H1 (cell line): Measurements from ENCODE around the gene OGFRL1. TPM values are rescaled to one million over a fixed set of nuclear protein-coding genes. Genes with fewer than 3 reads are reported as not detected.

ENCODE experiments used
- CTCF ChIA-PET: fragments of 300-600 bp; sonication (Branson Sonifier 250); formaldehyde crosslinking; loops from one replicate; lab custom pipeline; 2021; ENCODE audit not compliant: partially characterized antibody; lab: Charles Lee
- POLR2A ChIA-PET: fragments of 300-600 bp; sonication (Branson Sonifier 250); formaldehyde crosslinking; loops from one replicate; lab custom pipeline; 2021; ENCODE audit warnings: inconsistent platforms; ENCODE audit not compliant: partially characterized antibody; lab: Charles Lee
- DNase-seq, 2 experiments: peaks; one replicate each; pipeline versions ENCODE4 v3.0.0 to v3.0.0-alpha.2; 2010 to 2022; ENCODE audit warnings: low spot score in 2 of 2, low read depth in 1 of 2, mixed read lengths in 1 of 2
- FAIRE-seq: peaks from 2 replicates; lab custom pipeline; 2011; peaks lifted over from hg19 to GRCh38; lab: Jason Lieb, UNC
- H2AFZ ChIP-seq: 2 replicates; pipeline ENCODE4 v1.8.1; 2012; ENCODE audit warnings: low read length, inconsistent platforms
- H2AK5ac ChIP-seq: 2 replicates; pipeline ENCODE4 v1.6.1; 2013; ENCODE audit warnings: low read depth, low read length
- H2BK120ac ChIP-seq: replicated peaks from 2 replicates; pipeline ENCODE3; 2013; ENCODE audit warnings: low read depth, low read length, inconsistent platforms
- H2BK12ac ChIP-seq: 2 replicates; pipeline ENCODE4 v1.6.1; 2013; ENCODE audit warnings: low read depth, low read length
- H2BK15ac ChIP-seq: 2 replicates; pipeline ENCODE4 v1.6.1; 2013; ENCODE audit warnings: low read length
- H2BK20ac ChIP-seq: 2 replicates; pipeline ENCODE4 v1.6.1; 2013; ENCODE audit warnings: low read length
- H2BK5ac ChIP-seq: 2 replicates; pipeline ENCODE4 v1.6.1; 2013; ENCODE audit warnings: low read depth, low read length
- H3K14ac ChIP-seq: 2 replicates; pipeline ENCODE4 v1.6.1; 2013; ENCODE audit warnings: inconsistent platforms; ENCODE audit not compliant: insufficient read length
- H3K18ac ChIP-seq: 2 replicates; pipeline ENCODE4 v1.6.1; 2013; ENCODE audit warnings: low read length; ENCODE audit errors: extremely low read depth
- H3K23ac ChIP-seq: 2 replicates; pipeline ENCODE4 v1.6.1; 2013; ENCODE audit warnings: inconsistent platforms; ENCODE audit not compliant: insufficient read length
- H3K23me2 ChIP-seq: 2 replicates; pipeline ENCODE4 v1.6.1; 2013; ENCODE audit warnings: low read depth, low read length
- H3K27ac ChIP-seq: 2 replicates; pipeline ENCODE4 v1.6.1; 2011; ENCODE audit warnings: low read depth, low read length, inconsistent platforms
- H3K27me3 ChIP-seq, 4 experiments: replicated peaks in 1 of 4; 1 replicate in 1 of 4; 2 replicates in 3 of 4; pipeline versions ENCODE4 v1.6.1 to v1.8.1; 2011 to 2013; ENCODE audit warnings: low read length in 3 of 4, mild to moderate bottlenecking in 3 of 4, inconsistent platforms in 2 of 4, mixed read lengths in 2 of 4, moderate library complexity in 1 of 4; ENCODE audit not compliant: control insufficient read depth in 3 of 4, insufficient read depth in 3 of 4; ENCODE audit errors: extremely low read depth in 1 of 4
- H3K36me3 ChIP-seq, 4 experiments: 2 replicates each; pipeline versions ENCODE4 v1.6.1 to v1.8.1; 2011 to 2013; ENCODE audit warnings: mild to moderate bottlenecking in 4 of 4, low read length in 3 of 4, moderate library complexity in 2 of 4, control low read depth in 1 of 4, inconsistent platforms in 1 of 4; ENCODE audit not compliant: insufficient read depth in 4 of 4, control insufficient read depth in 2 of 4
- H3K4ac ChIP-seq: replicated peaks from 2 replicates; pipeline ENCODE3; 2013; ENCODE audit warnings: low read length, low read depth, mixed read lengths, inconsistent platforms; ENCODE audit not compliant: insufficient read length
- H3K4me1 ChIP-seq, 4 experiments: replicated peaks in 1 of 4; 1 replicate in 1 of 4; 2 replicates in 3 of 4; pipeline versions ENCODE4 v1.6.1 to v1.8.1; 2011 to 2013; ENCODE audit warnings: low read length in 3 of 4, inconsistent platforms in 2 of 4, mixed read lengths in 1 of 4; ENCODE audit not compliant: insufficient read depth in 4 of 4, control insufficient read depth in 3 of 4
- H3K4me2 ChIP-seq, 2 experiments: 2 replicates each; pipeline versions ENCODE4 v1.6.1 to v1.8.1; 2011 to 2013; ENCODE audit warnings: low read depth in 2 of 2, low read length in 2 of 2, control low read depth in 1 of 2, inconsistent platforms in 1 of 2, mild to moderate bottlenecking in 1 of 2; ENCODE audit not compliant: insufficient read depth in 1 of 2
- H3K4me3 ChIP-seq, 4 experiments: fragments of 200-600, 300-600 bp in 1 of 4; sonication (generic), shearing (Covaris generic), sonication (Bioruptor Twin) in 1 of 4; 2 replicates each; pipeline versions ENCODE4 v1.5.1 to v1.8.1; 2011 to 2016; ENCODE audit warnings: low read length in 4 of 4, low read depth in 3 of 4, control low read depth in 2 of 4, inconsistent platforms in 2 of 4, mild to moderate bottlenecking in 2 of 4, mixed read lengths in 1 of 4, moderate library complexity in 1 of 4; ENCODE audit not compliant: insufficient read depth in 2 of 4; ENCODE audit errors: extremely low read depth in 1 of 4
- H3K56ac ChIP-seq: replicated peaks from 2 replicates; pipeline ENCODE3; 2013; ENCODE audit warnings: low read depth, mild to moderate bottlenecking, mixed read lengths, low read length, inconsistent platforms; ENCODE audit not compliant: insufficient read length
- H3K79me1 ChIP-seq: 2 replicates; pipeline ENCODE4 v1.6.1; 2013; ENCODE audit warnings: low read depth, low read length, control low read depth
- H3K79me2 ChIP-seq, 2 experiments: 2 replicates each; pipeline versions ENCODE4 v1.6.1 to v1.8.1; 2012 to 2013; ENCODE audit warnings: low read length in 2 of 2, mild to moderate bottlenecking in 2 of 2, inconsistent platforms in 1 of 2; ENCODE audit not compliant: insufficient read depth in 2 of 2, control insufficient read depth in 1 of 2
- H3K9ac ChIP-seq, 4 experiments: replicated peaks in 1 of 4; 1 replicate in 1 of 4; 2 replicates in 3 of 4; pipeline versions ENCODE4 v1.6.1 to v1.8.1; 2011 to 2013; ENCODE audit warnings: low read depth in 3 of 4, low read length in 3 of 4, control low read depth in 2 of 4, mild to moderate bottlenecking in 2 of 4, moderate library complexity in 2 of 4, inconsistent platforms in 1 of 4; ENCODE audit errors: extremely low read depth in 1 of 4
- H3K9me3 ChIP-seq, 2 experiments: 2 replicates each; pipeline versions ENCODE4 v1.6.1 to v1.8.1; 2012 to 2013; ENCODE audit warnings: mild to moderate bottlenecking in 2 of 2, moderate library complexity in 2 of 2, control low read depth in 1 of 2, inconsistent platforms in 1 of 2, low read depth in 1 of 2, low read length in 1 of 2, mixed read lengths in 1 of 2; ENCODE audit not compliant: insufficient read depth in 2 of 2
- H4K20me1 ChIP-seq, 2 experiments: replicated peaks in 1 of 2; 2 replicates each; pipeline versions ENCODE3 to v1.8.1; 2011 to 2013; ENCODE audit warnings: inconsistent platforms in 2 of 2, low read length in 2 of 2, mild to moderate bottlenecking in 1 of 2; ENCODE audit not compliant: insufficient read depth in 2 of 2, control insufficient read depth in 1 of 2
- H4K5ac ChIP-seq: 2 replicates; pipeline ENCODE4 v1.6.1; 2013; ENCODE audit warnings: low read length, low read depth, mixed read lengths, inconsistent platforms; ENCODE audit not compliant: insufficient read length
- H4K8ac ChIP-seq: 2 replicates; pipeline ENCODE4 v1.8.0; 2013; ENCODE audit warnings: mild to moderate bottlenecking, moderate library complexity, low read length, inconsistent platforms; ENCODE audit not compliant: insufficient read depth; ENCODE audit errors: extremely low read depth
- H4K91ac ChIP-seq: replicated peaks from 2 replicates; pipeline ENCODE3; 2013; ENCODE audit warnings: low read length, mixed read lengths, inconsistent platforms; ENCODE audit not compliant: insufficient read length
- ASH2L ChIP-seq: fragments of 200-600, 300-600 bp; sonication (generic); IDR thresholded peaks from one replicate; pipeline ENCODE4 v1.7.1; 2017; ENCODE audit warnings: low read length
- E2F6 ChIP-seq: IDR thresholded peaks from 2 replicates; pipeline ENCODE4 v1.6.1; 2012; ENCODE audit warnings: inconsistent platforms
- SP1 ChIP-seq: IDR thresholded peaks from 2 replicates; pipeline ENCODE4 v1.6.1; 2011; ENCODE audit warnings: low read depth, low read length
- WGBS, 2 experiments: shearing (Covaris generic) in 1 of 2; methylation state at CpG; one replicate each; pipeline versions ENCODE4 v1.1.6 to v1.1.7; 2013 to 2015; ENCODE audit warnings: low lambda C conversion rate in 2 of 2, mixed read lengths in 2 of 2, inconsistent platforms in 1 of 2, low coverage in 1 of 2, missing lambda C conversion rate in 1 of 2; ENCODE audit not compliant: insufficient replicate concordance in 2 of 2, insufficient coverage in 1 of 2, insufficient read length in 1 of 2; ENCODE audit errors: extremely low coverage in 1 of 2, missing lambda C conversion rate in 1 of 2; 5-methylcytosine and 5-hydroxymethylcytosine counted together
- polyA plus RNA-seq, 7 experiments: library from polyadenylated mRNA; depleted of rRNA in 3 of 7; stranded (reverse) in 5 of 7; unstranded in 2 of 7; fragments of >200 nt in 5 of 7; fragments of 200-250 nt in 2 of 7; gene quantifications; 1 replicate in 5 of 7; 2 replicates in 1 of 7; 4 replicates in 1 of 7; pipeline versions ENCODE4 v1.2.1 to v1.2.3, GENCODE V29; 2011 to 2013; ENCODE audit warnings: missing spikeins in 2 of 7, mixed read lengths in 2 of 7
- total RNA-seq: library from RNA; stranded (reverse); fragmentation: NEBNext Ultra II Directional; extraction: Animal tissue kit (Norgen Biotek cat#: 25700); gene quantifications from 2 replicates; pipeline ENCODE4 v1.2.1, GENCODE V29; 2021

The OGFRL1 gene
- total and polyA plus RNA-seq, 2 of the 8 experiments (the other 6 are each of a cell fraction or from before 2014, with no cell fraction given): 1.1 to 9.0 TPM

DNA sequence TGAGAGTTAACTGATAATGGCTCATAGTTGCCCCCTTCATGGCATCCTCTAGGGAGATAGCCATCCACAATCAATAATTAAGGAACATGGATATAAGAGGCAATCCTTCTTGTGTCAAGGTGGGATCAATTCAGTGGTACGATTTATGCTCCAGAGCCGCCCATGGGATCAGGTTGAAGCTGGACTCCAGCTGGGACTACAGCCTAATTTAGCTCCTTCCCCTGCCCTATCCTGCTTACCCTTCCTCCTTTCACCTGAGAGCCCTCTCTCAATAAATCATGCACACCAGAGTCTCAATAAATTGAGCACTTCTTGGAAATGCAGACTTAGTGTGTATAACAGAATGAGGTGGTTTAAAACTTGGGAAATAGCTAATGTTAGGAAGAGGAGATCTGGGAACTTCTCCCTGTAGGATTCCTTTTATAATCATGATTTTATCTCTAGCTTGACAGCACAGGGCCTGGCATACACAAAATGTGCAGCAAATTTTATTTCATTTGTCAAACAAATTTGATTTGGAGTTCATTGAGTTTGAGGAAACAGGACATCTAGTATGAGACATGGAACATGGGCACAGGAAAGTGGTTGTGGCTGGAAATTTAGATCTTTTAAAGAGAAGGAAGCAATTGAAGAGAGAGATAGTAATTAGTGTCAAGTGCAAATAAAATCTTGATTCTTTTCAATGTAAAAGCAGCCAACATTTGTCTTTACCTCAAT, 28.6 kb upstream of the OGFRL1 start:
- POLR2A ChIA-PET: no interaction called here
- H3K4me3 ChIP-seq: no peak overlapping the region
- no peak overlapping the region for H3K27ac ChIP-seq
- H4K20me1 ChIP-seq: no peaks in the 10 kb centered on the region
- H3K9me3 ChIP-seq: no peaks in the 10 kb centered on the region; a peak in 1 of 4 replicates
- H4K8ac ChIP-seq: no peak overlapping the region
- H3K18ac ChIP-seq: no peak overlapping the region
- H2BK15ac ChIP-seq: no peak overlapping the region
- H3K23ac ChIP-seq: no peak overlapping the region
- no peak overlapping the region for H2BK5ac ChIP-seq
- no peak overlapping the region for H2BK120ac ChIP-seq
- H3K23me2 ChIP-seq: no peaks in the 10 kb centered on the region
- H3K9ac ChIP-seq: no peak overlapping the region
- no peak overlapping the region for H3K4me2 ChIP-seq
- no peaks in the 10 kb centered on the region for H3K36me3 ChIP-seq
- H3K4me1 ChIP-seq: no peaks in the 10 kb centered on the region
- FAIRE-seq (no peak), DNase-seq (no peak)
- H3K4ac ChIP-seq: no peak overlapping the region
- WGBS, 2 experiments: 90% methylated on average over 2 of the region's 2 CpGs; no CpG with 5 or more reads in 1 of the 2 experiments
- no peak overlapping the region for H2BK12ac ChIP-seq
- CTCF ChIA-PET: no interaction called here
- no peak for TF ChIP-seq E2F6
- no peak for TF ChIP-seq SP1
- TF ChIP-seq ASH2L: no peak
- H2BK20ac ChIP-seq: no peak overlapping the region
- no peak overlapping the region for H4K5ac ChIP-seq
- H3K56ac ChIP-seq: no peak overlapping the region
- H3K79me2 ChIP-seq: no peaks in the 10 kb centered on the region
- H3K27me3 ChIP-seq: no peaks in the 10 kb centered on the region
- H2AFZ ChIP-seq: no peak overlapping the region
- no peak overlapping the region for H2AK5ac ChIP-seq
- no peak overlapping the region for H3K14ac ChIP-seq
- no peak overlapping the region for H4K91ac ChIP-seq
- H3K79me1 ChIP-seq: no peaks in the 10 kb centered on the region
